HL-60 (cell line): ENCODE measurements around the gene ZBTB44.

Experiments
- CTCF ChIP-seq: IDR thresholded peaks from one replicate; pipeline ENCODE4 v1.5.1; 2011; ENCODE audit warnings: low read length, control low read depth, inconsistent platforms; ENCODE audit not compliant: insufficient read depth
- POLR2AphosphoS5 ChIP-seq: IDR thresholded peaks from 2 replicates; pipeline ENCODE4 v1.6.1; 2012; ENCODE audit warnings: low read depth

GRCh38 chr11:130344841-130345240 lies 30.1 kb upstream of the ZBTB44 start:
- no peak for TF ChIP-seq CTCF
- TF ChIP-seq POLR2AphosphoS5: no peak
